ENCODE data around the gene CDKN3.
"Not testable (repeated sequence)": the region's sequence is repeated elsewhere in the genome, so short reads cannot be mapped to it uniquely, and the experiment has no call there.

The CDKN3 gene

GRCh38 chr14:54370323-54371198 lies 26.2 kb upstream of the CDKN3 start:
- DNase-seq (ENCODE audit: low spot score): no peak

DNA sequence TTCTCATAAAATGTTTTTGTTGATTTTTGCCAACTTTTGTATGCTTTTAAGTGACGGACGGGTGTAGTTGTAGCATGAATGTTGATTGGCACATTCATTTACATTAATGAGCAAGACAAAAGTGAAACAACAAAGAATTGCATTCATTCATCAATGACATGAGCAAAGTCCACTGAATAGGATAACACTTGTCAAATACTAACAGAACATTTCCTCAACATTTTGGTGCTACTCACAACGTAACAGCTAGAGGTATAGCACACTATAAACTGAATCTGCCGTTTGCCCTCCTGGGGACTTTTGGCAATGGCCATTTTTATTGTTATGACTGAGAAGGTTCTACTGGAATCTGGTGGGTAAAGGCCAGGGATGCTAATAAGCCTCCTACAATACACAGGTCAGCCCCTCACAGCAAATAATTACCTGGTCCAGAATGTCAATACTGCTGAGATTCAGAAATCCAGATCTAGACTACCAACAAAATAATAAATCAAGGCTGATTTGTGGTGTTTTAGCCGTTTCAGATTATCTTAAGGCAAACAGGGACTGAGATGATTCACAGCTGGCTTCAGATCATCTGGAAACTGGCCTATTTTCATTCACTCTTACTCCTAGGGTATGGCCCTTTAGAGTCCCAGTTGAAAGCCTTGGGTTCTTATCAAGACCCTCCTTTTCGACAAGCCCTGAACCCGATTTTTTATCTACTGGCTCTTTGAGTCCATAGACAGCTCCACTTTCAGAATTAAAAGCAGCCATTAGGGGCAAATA lies 22.5 kb upstream of the CDKN3 start:
- DNase-seq (ENCODE audit: low spot score): no peak

DNA sequence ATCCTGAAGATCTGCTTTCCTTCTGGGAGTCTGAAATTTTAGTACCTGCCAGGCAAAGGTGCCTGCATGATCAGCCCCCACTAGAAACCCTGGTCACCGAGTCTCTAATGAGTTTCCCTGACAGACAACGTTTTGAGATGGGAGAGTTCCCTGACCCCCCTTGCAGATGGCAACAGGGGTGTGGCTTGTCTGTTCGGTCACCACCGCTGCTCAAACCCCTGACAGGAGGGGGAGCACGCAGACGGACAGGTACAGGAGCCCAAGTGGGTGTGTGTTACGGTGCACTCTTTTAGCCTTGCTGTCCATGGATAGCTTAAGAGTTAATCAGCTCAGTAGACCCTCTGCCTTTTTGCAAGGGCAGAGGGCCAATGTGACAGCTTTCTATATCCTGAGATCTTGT lies 19.3 kb upstream of the CDKN3 start:
- no peak for DNase-seq (ENCODE audit: low spot score)

DNA sequence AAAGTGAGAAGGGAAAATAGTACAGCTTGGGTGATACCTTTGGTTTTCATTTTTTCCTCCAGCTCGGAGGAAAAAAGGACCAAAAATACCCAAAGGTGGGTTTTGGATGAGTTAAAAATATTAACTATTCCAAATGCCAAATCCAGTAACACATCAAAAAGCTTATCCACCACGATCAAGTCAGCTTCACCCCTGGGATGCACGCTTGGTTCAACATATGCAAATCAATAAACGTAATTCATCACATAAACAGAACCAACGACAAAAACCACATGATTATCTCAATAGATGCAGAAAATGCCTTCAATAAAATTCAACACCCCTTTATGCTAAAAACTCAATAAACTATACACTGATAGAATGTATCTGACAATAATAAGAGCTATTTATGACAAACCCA lies 17.9 kb upstream of the CDKN3 start:
- not testable (repeated sequence) for DNase-seq (ENCODE audit: low spot score)

DNA sequence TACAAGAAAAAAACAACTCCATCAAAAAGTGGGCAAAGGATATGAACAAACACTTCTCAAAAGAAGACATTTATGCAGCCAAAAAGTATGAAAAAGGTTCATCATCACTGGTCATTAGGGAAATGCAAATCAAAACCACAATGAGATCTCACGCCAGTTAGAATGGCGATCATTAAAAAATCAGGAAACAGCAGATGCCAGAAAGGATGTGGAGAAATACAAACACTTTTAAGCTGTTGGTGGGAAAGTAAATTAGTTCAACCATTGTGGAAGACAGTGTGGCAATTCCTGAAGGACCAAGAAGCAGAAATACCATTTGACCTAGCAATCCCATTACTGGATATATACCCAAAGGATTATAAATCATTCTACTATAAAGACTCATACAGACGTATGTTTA lies 16.2 kb upstream of the CDKN3 start:
- DNase-seq (ENCODE audit: low spot score): not testable (repeated sequence)

DNA sequence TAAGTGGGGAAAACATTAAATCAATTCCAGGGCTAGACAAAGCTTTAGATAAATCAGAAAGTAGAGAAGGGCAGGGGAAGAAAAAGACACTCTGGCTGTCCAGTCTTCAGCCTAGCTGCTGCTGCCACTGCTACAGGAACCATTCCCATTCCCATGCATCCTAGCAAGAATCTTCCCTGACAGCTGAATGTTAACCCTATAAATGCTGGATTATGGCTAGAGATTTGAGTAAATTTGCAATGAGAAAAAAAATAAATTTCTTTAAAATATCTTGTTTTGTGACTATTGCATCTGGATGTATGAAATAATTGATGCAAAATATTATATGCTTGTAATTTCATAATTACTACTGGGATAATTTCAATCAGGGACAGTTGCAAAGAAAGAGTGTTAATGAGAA lies 15.0 kb upstream of the CDKN3 start:
- DNase-seq (ENCODE audit: low spot score): no peak

GRCh38 chr14:54383835-54384234 lies 13.0 kb upstream of the CDKN3 start:
- no peak for DNase-seq (ENCODE audit: low spot score)

- DNase-seq (ENCODE audit: low spot score): no peak
Observed at GRCh38 chr14:54385556-54385955, 11.3 kb upstream of the CDKN3 start.

DNA sequence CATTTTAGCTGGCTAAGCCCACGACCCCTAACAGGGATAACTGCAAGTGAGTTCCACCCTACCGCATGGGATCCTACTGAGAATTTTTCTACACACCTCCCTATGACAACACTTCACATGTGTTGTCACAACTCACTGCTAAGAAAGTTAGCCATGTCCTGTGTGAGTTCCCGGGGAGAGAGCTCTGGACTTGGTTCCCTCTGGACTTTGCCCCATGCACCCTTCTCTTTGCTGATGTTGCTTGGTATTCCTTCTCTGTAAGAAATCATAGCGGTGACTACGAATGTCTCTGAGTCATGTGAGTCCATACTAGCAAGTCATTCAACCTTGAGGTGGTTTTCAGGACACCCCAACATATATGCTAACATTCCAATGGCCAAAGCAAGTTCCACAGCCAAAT lies 9.5 kb upstream of the CDKN3 start:
- DNase-seq (ENCODE audit: low spot score): no peak

- no peak for DNase-seq (ENCODE audit: low spot score)
Observed at GRCh38 chr14:54392131-54392859, 4.5 kb upstream of the CDKN3 start.

GRCh38 chr14:54392986-54393884 lies 3.6 kb upstream of the CDKN3 start:
- DNase-seq (ENCODE audit: low spot score): not testable (repeated sequence)

- no peak for DNase-seq (ENCODE audit: low spot score)
Observed at GRCh38 chr14:54394596-54394995, 2.2 kb upstream of the CDKN3 start.

GRCh38 chr14:54395284-54395683 lies 1.5 kb upstream of the CDKN3 start:
- DNase-seq (ENCODE audit: low spot score): no peak

DNA sequence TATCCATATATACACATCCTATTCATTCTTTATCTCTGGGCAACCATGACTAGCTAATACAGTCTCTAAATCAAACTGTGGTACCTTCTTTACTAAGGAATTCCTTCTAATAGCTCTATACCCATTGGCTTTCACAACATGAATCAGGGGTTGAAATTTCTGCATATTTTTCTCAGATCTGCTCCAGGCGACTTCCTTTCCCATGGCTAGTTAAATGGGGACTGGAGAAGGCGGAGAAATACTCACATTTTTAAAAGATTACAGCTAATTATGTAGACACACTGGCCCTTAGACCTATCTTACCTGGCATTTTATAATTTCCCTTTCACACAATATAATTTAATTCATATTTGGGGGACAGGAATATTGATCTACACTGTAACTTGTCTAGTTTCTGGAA lies 1.1 kb upstream of the CDKN3 start:
- no peak for DNase-seq (ENCODE audit: low spot score)

DNA sequence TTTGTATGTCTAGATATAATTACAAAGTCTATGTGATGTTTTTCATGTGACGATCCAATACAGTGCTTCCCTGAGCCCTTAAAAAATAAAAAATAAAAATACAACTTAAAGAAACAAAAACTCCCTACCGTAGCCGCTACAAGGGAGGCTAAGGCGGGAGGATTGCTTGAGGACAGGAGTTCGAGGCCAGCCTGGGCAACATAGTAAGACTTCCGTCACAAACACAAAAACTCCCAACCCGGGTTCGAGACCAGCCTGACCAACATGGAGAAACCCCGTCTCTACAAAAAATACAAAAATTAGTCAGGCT lies 669 bp upstream of the CDKN3 start:
- no peak for DNase-seq (ENCODE audit: low spot score)

GRCh38 chr14:54399560-54399959 lies 2.8 kb downstream of the CDKN3 start:
- no peak for DNase-seq (ENCODE audit: low spot score)

DNA sequence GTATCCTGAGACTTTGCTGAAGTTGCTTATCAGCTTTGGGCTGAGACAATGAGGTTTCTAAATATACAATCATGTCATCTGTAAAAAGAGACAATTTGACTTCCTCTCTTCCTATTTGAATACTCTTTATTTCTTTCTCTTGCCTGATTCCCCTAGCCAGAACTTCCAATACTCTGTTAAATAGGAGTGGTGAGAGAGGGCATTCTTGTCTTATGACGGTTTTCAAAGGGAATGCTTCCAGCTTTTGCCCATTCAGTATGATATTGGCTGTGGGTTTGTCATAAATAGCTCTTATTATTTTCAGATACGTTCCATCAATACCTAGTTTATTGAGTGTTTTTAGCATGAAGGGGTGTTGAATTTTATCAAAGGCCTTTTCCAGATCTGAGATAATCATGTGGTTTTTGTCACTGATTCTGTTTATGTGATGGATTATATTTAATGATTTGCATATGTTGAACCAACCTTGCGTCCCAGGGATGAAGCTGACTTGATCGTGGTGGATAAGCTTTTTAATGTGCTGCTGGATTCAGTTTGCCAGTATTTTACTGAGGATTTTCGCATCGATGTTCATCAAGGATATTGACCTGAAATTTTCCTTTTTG lies 6.7 kb downstream of the CDKN3 start:
- DNase-seq (ENCODE audit: low spot score): not testable (repeated sequence)

- no peak for DNase-seq (ENCODE audit: low spot score)
Observed at GRCh38 chr14:54410215-54410614, 13.4 kb downstream of the CDKN3 start.

GRCh38 chr14:54411371-54411770 lies 14.6 kb downstream of the CDKN3 start:
- no peak for DNase-seq (ENCODE audit: low spot score)

GRCh38 chr14:54420478-54421142 lies 23.8 kb downstream of the CDKN3 start:
- DNase-seq (ENCODE audit: low spot score): no peak

- no peak for DNase-seq (ENCODE audit: low spot score)
Observed at GRCh38 chr14:54423991-54424390, 27.2 kb downstream of the CDKN3 start.

Measured in hematopoietic multipotent progenitor cell treated with erythropoietin and hydrocortisone succinate and interleukin-3 and kit ligand, for 17 days (in vitro differentiated cells).